HG03103 (cell line): Measurements from ENCODE around the gene TMEM63C.

Experiments used
- ATAC-seq: cut with Tn5 transposase; IDR thresholded peaks from one replicate; pipeline ENCODE4 v1.9.1; 2021; ENCODE audit warnings: low read depth; ENCODE audit not compliant: unreplicated experiment

Gene TMEM63C

GRCh38 chr14:77181603-77182437, at the start of gene TMEM63C:
Gene TMEM63C (plus strand): TSS chr14:77181798. CDS start chr14:77218814, 37,016 bp downstream.
- ATAC-seq = no peak

GRCh38 chr14:77131871-77132486, 49.6 kb upstream of the TMEM63C start:
- no peak for ATAC-seq

GRCh38 chr14:77133720-77134338, 47.8 kb upstream of the TMEM63C start:
- ATAC-seq = no peak

GRCh38 chr14:77139022-77139421, 42.6 kb upstream of the TMEM63C start:
- ATAC-seq = no peak

- peak; percentile 64 for ATAC-seq
Observed at GRCh38 chr14:77139540-77140358, 41.8 kb upstream of the TMEM63C start.

- no peak for ATAC-seq
Observed at GRCh38 chr14:77140359-77141213, 41.0 kb upstream of the TMEM63C start.

GRCh38 chr14:77141214-77142004, 40.2 kb upstream of the TMEM63C start, which contains the start of gene ZDHHC22:
Gene ZDHHC22 (minus strand): TSS chr14:77141791. CDS start chr14:77139738, 2,053 bp downstream.
- ATAC-seq = no peak

GRCh38 chr14:77142005-77142800, 39.4 kb upstream of the TMEM63C start:
- ATAC-seq = no peak

GRCh38 chr14:77143071-77143470, 38.5 kb upstream of the TMEM63C start:
- no peak for ATAC-seq

- ATAC-seq = no peak
Observed at GRCh38 chr14:77144412-77145115, 37.0 kb upstream of the TMEM63C start.

GRCh38 chr14:77145975-77146740, 35.4 kb upstream of the TMEM63C start:
- no peak for ATAC-seq

- ATAC-seq = no peak
Observed at GRCh38 chr14:77148510-77149231, 32.9 kb upstream of the TMEM63C start.

- no peak for ATAC-seq
Observed at GRCh38 chr14:77151245-77151644, 30.4 kb upstream of the TMEM63C start.

- no peak for ATAC-seq
Observed at GRCh38 chr14:77151918-77152588, 29.5 kb upstream of the TMEM63C start.

GRCh38 chr14:77153802-77154201, 27.8 kb upstream of the TMEM63C start:
- no peak for ATAC-seq

GRCh38 chr14:77154421-77154820, 27.2 kb upstream of the TMEM63C start:
- ATAC-seq = no peak
